Fibroblast of pulmonary artery (primary cell): Measurements from ENCODE around the gene NSUN2.
"Not testable (repeated sequence)": the region's sequence is repeated elsewhere in the genome, so short reads cannot be mapped to it uniquely, and the experiment has no call there.

Experiments
- DNase-seq: peaks from one replicate; pipeline ENCODE4 v3.0.0-alpha.2; 2010; ENCODE audit warnings: low read depth
- H3K4me3 ChIP-seq: replicated peaks from 2 replicates; pipeline ENCODE4 v1.5.1; 2011; ENCODE audit warnings: low read depth, mild to moderate bottlenecking, control low read depth, low read length, moderate library complexity
- CTCF ChIP-seq: IDR thresholded peaks from 2 replicates; pipeline ENCODE4 v1.5.1; 2011; ENCODE audit warnings: mild to moderate bottlenecking, control low read depth, low read length, inconsistent platforms; ENCODE audit errors: missing control alignments

NSUN2 gene

GRCh38 chr5:6675784-6676491 is 43.1 kb upstream of the NSUN2 start:
- TF ChIP-seq CTCF: no peak
- no peak for DNase-seq
- no peak overlapping the region for H3K4me3 ChIP-seq

GRCh38 chr5:6674886-6675285 is 42.0 kb upstream of the NSUN2 start:
- no peak overlapping the region for H3K4me3 ChIP-seq
- no peak for DNase-seq
- no peak for TF ChIP-seq CTCF

- DNase-seq: no peak
- no peak for TF ChIP-seq CTCF
- no peak overlapping the region for H3K4me3 ChIP-seq
Observed at GRCh38 chr5:6674421-6674820, 41.6 kb upstream of the NSUN2 start.

GRCh38 chr5:6673963-6674362 is 41.1 kb upstream of the NSUN2 start:
- no peak for TF ChIP-seq CTCF
- DNase-seq: no peak
- no peak overlapping the region for H3K4me3 ChIP-seq

GRCh38 chr5:6673031-6673430 is 40.2 kb upstream of the NSUN2 start:
- DNase-seq: no peak
- no peak for TF ChIP-seq CTCF
- H3K4me3 ChIP-seq: no peak overlapping the region

GRCh38 chr5:6668717-6669116 is 35.9 kb upstream of the NSUN2 start:
- not testable (repeated sequence) for H3K4me3 ChIP-seq, DNase-seq

GRCh38 chr5:6667648-6668047 is 34.8 kb upstream of the NSUN2 start:
- DNase-seq: no peak
- H3K4me3 ChIP-seq: no peak overlapping the region
- TF ChIP-seq CTCF: no peak

- no peak overlapping the region for H3K4me3 ChIP-seq
- TF ChIP-seq CTCF: no peak
- no peak for DNase-seq
Observed at GRCh38 chr5:6666762-6667161, 33.9 kb upstream of the NSUN2 start.
